ENCODE results near the gene UEVLD. TPM values are rescaled to one million over a fixed set of nuclear protein-coding genes. Genes with fewer than 3 reads are reported as not detected.
A peak's percentile ranks its signal among the peaks of the same experiment; 100 is the strongest.

The UEVLD gene
- total and polyA plus RNA-seq, 7 donors, result 9.4 to 38.6 (median 14.1) TPM

GRCh38 chr11:18632841-18633240 lies 44.3 kb upstream of the UEVLD start:
- H3K4me1 ChIP-seq, result peaks cover 16% of the 10 kb centered on the region
- no peak overlapping the region for H3K27ac ChIP-seq
- DNase-seq, result no peak
- intact Hi-C loops (cut with DNase I), result loop anchor here (5.0 to 10.0 kb wide), 3 partner anchors 48 to 311 kb away; partner anchors contain the start of genes GTF2H1 (in 1 of the 2), HPS5 (in 1 of the 2) and UEVLD (in 1 of the 2)
- peak overlapping the region; percentile 89 for H3K4me3 ChIP-seq
- no peaks in the 10 kb centered on the region for H3K27me3 ChIP-seq (ENCODE audit: insufficient read depth in 3 of 3, low read length in 2 of 3)
- no peaks in the 10 kb centered on the region for H3K9me3 ChIP-seq
- ATAC-seq, result no peak
- no peaks in the 10 kb centered on the region for H3K36me3 ChIP-seq (ENCODE audit: insufficient read depth in 1 of 2, low read depth in 1 of 2)
- 45 to 47% (median 46%) methylated on average over 2 of the region's 2 CpGs for WGBS, 3 donors
- no peak for TF ChIP-seq CTCF (IDR thresholded peaks at IDR 0.05)

GRCh38 chr11:18624161-18624560 lies 35.6 kb upstream of the UEVLD start:
- intact Hi-C loops (cut with DNase I), result no loop called here
- no peak overlapping the region for H3K27ac ChIP-seq
- no peak for TF ChIP-seq CTCF (IDR thresholded peaks at IDR 0.05)
- DNase-seq (no peak), ATAC-seq (no peak)
- H3K4me3 ChIP-seq, result no peak overlapping the region
- WGBS, 3 donors, result 77 to 86% (median 82%) methylated on average over 1 of the region's 1 CpG
- no peaks in the 10 kb centered on the region for H3K36me3 ChIP-seq (ENCODE audit: insufficient read depth in 1 of 2, low read depth in 1 of 2)
- H3K27me3 ChIP-seq (ENCODE audit: insufficient read depth in 3 of 3, low read length in 2 of 3), result no peaks in the 10 kb centered on the region
- H3K9me3 ChIP-seq, result no peaks in the 10 kb centered on the region
- peaks cover 8% of the 10 kb centered on the region for H3K4me1 ChIP-seq

DNA sequence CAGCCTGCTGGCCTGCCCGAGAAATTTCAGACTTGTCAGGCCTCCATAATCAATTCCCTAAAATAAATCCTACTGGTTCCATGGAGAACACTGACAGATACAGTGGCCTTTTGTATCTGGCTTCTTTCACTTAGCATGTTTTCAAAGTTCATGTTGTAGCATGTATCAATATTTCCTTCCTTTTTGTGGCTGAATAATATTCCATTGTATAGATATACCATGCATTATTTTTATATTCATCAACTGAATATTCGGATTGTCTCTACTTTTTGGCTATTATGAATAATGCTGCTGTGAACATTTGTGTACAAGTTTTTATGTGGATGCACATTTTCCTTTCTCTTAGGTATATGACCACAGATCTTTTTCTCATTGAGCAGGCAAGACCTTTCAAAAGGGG lies 35.2 kb upstream of the UEVLD start:
- H3K9me3 ChIP-seq, result no peaks in the 10 kb centered on the region
- peaks cover 13% of the 10 kb centered on the region for H3K4me1 ChIP-seq
- ATAC-seq, result no peak
- H3K27ac ChIP-seq, result no peak overlapping the region
- 96 to 100% (median 99%) methylated on average over 2 of the region's 2 CpGs for WGBS, 3 donors
- no peaks in the 10 kb centered on the region for H3K27me3 ChIP-seq (ENCODE audit: insufficient read depth in 3 of 3, low read length in 2 of 3)
- H3K4me3 ChIP-seq, result no peak overlapping the region
- no peaks in the 10 kb centered on the region for H3K36me3 ChIP-seq (ENCODE audit: insufficient read depth in 1 of 2, low read depth in 1 of 2)
- intact Hi-C loops (cut with DNase I), result no loop called here
- no peak for TF ChIP-seq CTCF (IDR thresholded peaks at IDR 0.05)
- no peak for DNase-seq

- H3K4me3 ChIP-seq, result no peak overlapping the region
- TF ChIP-seq CTCF (IDR thresholded peaks at IDR 0.05), result no peak
- intact Hi-C loops (cut with DNase I), result no loop called here
- peaks cover 14% of the 10 kb centered on the region for H3K4me1 ChIP-seq
- 13 to 25% (median 14%) methylated on average over 5 of the region's 5 CpGs for WGBS, 3 donors
- DNase-seq (no peak), ATAC-seq (peak in 2 of 4 donors; percentile 60 to 67)
- H3K9me3 ChIP-seq, result no peaks in the 10 kb centered on the region
- peak overlapping the region; percentile 12 for H3K27ac ChIP-seq
- peaks cover under 1 to 27% of the 10 kb centered on the region in 2 donors for H3K36me3 ChIP-seq (ENCODE audit: insufficient read depth in 1 of 2, low read depth in 1 of 2)
- H3K27me3 ChIP-seq (ENCODE audit: insufficient read depth in 3 of 3, low read length in 2 of 3), result no peaks in the 10 kb centered on the region
Observed at GRCh38 chr11:18618342-18619025, 29.9 kb upstream of the UEVLD start.

Data from psoas muscle (tissue), 8 donors.